Thymus (tissue), 11 donors: ENCODE measurements around the gene ERC2. TPM values are rescaled to one million over a fixed set of nuclear protein-coding genes. Genes with fewer than 3 reads are reported as not detected.

Experiments
- DNase-seq, 9 donors: peaks; one replicate each; pipeline ENCODE4 v3.0.0-alpha.2; 2013; ENCODE audit warnings: low spot score in 9 of 9, low read depth in 6 of 9, missing footprints in 1 of 9
- H3K27ac ChIP-seq, 2 donors: one replicate each; pipeline ENCODE4 v1.5.1; 2013; ENCODE audit warnings: control low read depth in 1 of 2, low read depth in 1 of 2, low read length in 1 of 2, mild to moderate bottlenecking in 1 of 2, moderate library complexity in 1 of 2
- H3K27me3 ChIP-seq, 2 donors: one replicate each; pipeline ENCODE4 v1.5.1; 2013; ENCODE audit warnings: low read length in 1 of 2; ENCODE audit not compliant: control insufficient read depth in 2 of 2, insufficient read depth in 1 of 2
- H3K36me3 ChIP-seq, 2 donors: one replicate each; pipeline ENCODE4 v1.5.1; 2013; ENCODE audit warnings: low read length in 1 of 2, mild to moderate bottlenecking in 1 of 2, moderate library complexity in 1 of 2; ENCODE audit not compliant: control insufficient read depth in 2 of 2, insufficient read depth in 2 of 2
- H3K4me1 ChIP-seq, 2 donors: one replicate each; pipeline ENCODE4 v1.5.1; 2013; ENCODE audit warnings: low read length in 2 of 2; ENCODE audit not compliant: control insufficient read depth in 2 of 2, insufficient read depth in 2 of 2
- H3K4me3 ChIP-seq, 2 donors: one replicate each; pipeline ENCODE4 v1.5.1; 2013; ENCODE audit warnings: low read length in 2 of 2, control low read depth in 1 of 2, mild to moderate bottlenecking in 1 of 2
- H3K9me3 ChIP-seq, 2 donors: one replicate each; pipeline ENCODE4 v1.5.1; 2013; ENCODE audit warnings: low read length in 1 of 2, mild to moderate bottlenecking in 1 of 2; ENCODE audit not compliant: control insufficient read depth in 2 of 2, insufficient read depth in 1 of 2
- WGBS: extraction: QIAGEN DNeasy Blood & Tissue Kit; methylation state at CpG from one replicate; pipeline ENCODE4 v1.1.7; 2013; 5-methylcytosine and 5-hydroxymethylcytosine counted together
- polyA plus RNA-seq: library from polyadenylated mRNA; stranded (reverse); fragments of 200-250 nt; gene quantifications from one replicate; pipeline ENCODE4 v1.2.3, GENCODE V29; 2013
- total RNA-seq: library from RNA; stranded (reverse); fragments of 120-200 nt; gene quantifications from one replicate; pipeline ENCODE4 v1.2.4, GENCODE V29; 2013
- donor health status: healthy.

Gene ERC2
- total and polyA plus RNA-seq, 2 donors: 0.28 to 0.50 TPM

- Histone ChIP-seq H3K27me3 (no peaks in the 10 kb centered on the region), H3K4me1 (no peaks in the 10 kb centered on the region), H3K4me3 (no peak overlapping the region), H3K9me3 (no peaks in the 10 kb centered on the region), H3K36me3 (no peaks in the 10 kb centered on the region), H3K27ac (no peak overlapping the region)
- WGBS: 98% methylated on average over 2 of the region's 2 CpGs
- no peak for DNase-seq
Measured at GRCh38 chr3:56189536-56189935, 278.7 kb downstream of the ERC2 start.

- WGBS: 94% methylated on average over 9 of the region's 9 CpGs
- Histone ChIP-seq H3K4me3 (no peak overlapping the region), H3K4me1 (no peaks in the 10 kb centered on the region), H3K9me3 (no peaks in the 10 kb centered on the region), H3K27me3 (no peaks in the 10 kb centered on the region), H3K27ac (no peak overlapping the region), H3K36me3 (no peaks in the 10 kb centered on the region)
- DNase-seq: no peak
Measured at GRCh38 chr3:56188201-56188600, 280.1 kb downstream of the ERC2 start.

GRCh38 chr3:56187051-56187450, 281.2 kb downstream of the ERC2 start:
- no peak overlapping the region for H3K4me3 ChIP-seq
- WGBS: 93% methylated on average over 2 of the region's 2 CpGs
- no peaks in the 10 kb centered on the region for H3K36me3 ChIP-seq
- DNase-seq: no peak
- no peaks in the 10 kb centered on the region for H3K4me1 ChIP-seq
- no peaks in the 10 kb centered on the region for H3K27me3 ChIP-seq
- H3K9me3 ChIP-seq: no peaks in the 10 kb centered on the region
- H3K27ac ChIP-seq: no peak overlapping the region

- Histone ChIP-seq H3K27me3 (no peaks in the 10 kb centered on the region), H3K9me3 (no peaks in the 10 kb centered on the region), H3K4me3 (no peak overlapping the region), H3K27ac (no peak overlapping the region), H3K4me1 (no peaks in the 10 kb centered on the region), H3K36me3 (no peaks in the 10 kb centered on the region)
- DNase-seq: no peak
- 100% methylated on average over 1 of the region's 1 CpG for WGBS
Measured at GRCh38 chr3:56185827-56186226, 282.4 kb downstream of the ERC2 start.

GRCh38 chr3:56183529-56183928, 284.7 kb downstream of the ERC2 start:
- Histone ChIP-seq H3K27ac (no peak overlapping the region), H3K9me3 (no peaks in the 10 kb centered on the region), H3K4me1 (no peaks in the 10 kb centered on the region), H3K27me3 (no peaks in the 10 kb centered on the region), H3K4me3 (no peak overlapping the region), H3K36me3 (no peaks in the 10 kb centered on the region)
- DNase-seq: no peak
- 69% methylated on average over 4 of the region's 4 CpGs for WGBS

- no peaks in the 10 kb centered on the region for H3K36me3 ChIP-seq
- 94% methylated on average over 2 of the region's 2 CpGs for WGBS
- H3K4me3 ChIP-seq: no peak overlapping the region
- H3K27me3 ChIP-seq: no peaks in the 10 kb centered on the region
- H3K9me3 ChIP-seq: no peaks in the 10 kb centered on the region
- H3K27ac ChIP-seq: no peak overlapping the region
- no peaks in the 10 kb centered on the region for H3K4me1 ChIP-seq
- DNase-seq: no peak
Measured at GRCh38 chr3:56180433-56180832, 287.8 kb downstream of the ERC2 start.

GRCh38 chr3:56173601-56174000, 294.7 kb downstream of the ERC2 start:
- Histone ChIP-seq H3K36me3 (no peaks in the 10 kb centered on the region), H3K4me3 (no peak overlapping the region), H3K27me3 (no peaks in the 10 kb centered on the region), H3K27ac (no peak overlapping the region), H3K9me3 (no peaks in the 10 kb centered on the region), H3K4me1 (no peaks in the 10 kb centered on the region)
- 96% methylated on average over 7 of the region's 7 CpGs for WGBS
- no peak for DNase-seq

GRCh38 chr3:56164436-56164835, 303.8 kb downstream of the ERC2 start:
- Histone ChIP-seq H3K27me3 (no peaks in the 10 kb centered on the region), H3K27ac (no peak overlapping the region), H3K9me3 (no peaks in the 10 kb centered on the region), H3K4me1 (no peaks in the 10 kb centered on the region), H3K4me3 (no peak overlapping the region), H3K36me3 (no peaks in the 10 kb centered on the region)
- no peak for DNase-seq
- 91% methylated on average over 3 of the region's 3 CpGs for WGBS

GRCh38 chr3:56157693-56158362, 310.4 kb downstream of the ERC2 start:
- 28% methylated on average over 3 of the region's 3 CpGs for WGBS
- no peaks in the 10 kb centered on the region for H3K4me1 ChIP-seq
- H3K9me3 ChIP-seq: no peaks in the 10 kb centered on the region
- no peak overlapping the region for H3K4me3 ChIP-seq
- peak in 1 of 9 donors; percentile 3 for DNase-seq
- H3K36me3 ChIP-seq: no peaks in the 10 kb centered on the region
- no peaks in the 10 kb centered on the region for H3K27me3 ChIP-seq
- no peak overlapping the region for H3K27ac ChIP-seq
